Measurements from ENCODE around the gene UBAP2. TPM values are rescaled to one million over a fixed set of nuclear protein-coding genes. Genes with fewer than 3 reads are reported as not detected.
"Not testable (repeated sequence)": the region's sequence is repeated elsewhere in the genome, so short reads cannot be mapped to it uniquely, and the experiment has no call there.

UBAP2 gene
- total and polyA plus RNA-seq, 2 donors (not counting 3 experiments of a cell fraction or from before 2014, with no cell fraction given), result 43.2 to 55.8 TPM

- no TSS peak for BruUV-seq (replicated peaks)
- Histone ChIP-seq H3K4me1 (ENCODE audit: control insufficient read depth, extremely low read depth, insufficient read depth, low read length) (peaks cover 3% of the 10 kb centered on the region), H3K36me3 (ENCODE audit: control insufficient read depth in 2 of 2, extremely low read depth in 1 of 2, insufficient read depth in 2 of 2, low read length in 2 of 2) (peaks cover 0 to 17% of the 10 kb centered on the region in 2 experiments), H2AFZ (ENCODE audit: low read depth, low read length) (no peak overlapping the region), H3K9me1 (replicated peaks; ENCODE audit: control insufficient read depth, extremely low read depth, insufficient read depth, low read length) (no peaks in the 10 kb centered on the region), H3K27me3 (ENCODE audit: control insufficient read depth in 2 of 2, insufficient read depth in 2 of 2, low read length in 2 of 2) (no peaks in the 10 kb centered on the region), H4K20me1 (replicated peaks; ENCODE audit: control insufficient read depth, extremely low read depth, insufficient read depth, low read length) (no peaks in the 10 kb centered on the region), H3K79me2 (ENCODE audit: control insufficient read depth, insufficient read depth, low read length) (no peaks in the 10 kb centered on the region), H3K4me2 (ENCODE audit: insufficient read depth, low read length) (no peak overlapping the region), H3K27ac (ENCODE audit: insufficient read depth, low read depth, low read length) (no peak overlapping the region), H3K9me3 (replicated peaks; ENCODE audit: control insufficient read depth, insufficient read depth, low read length) (no peaks in the 10 kb centered on the region), H3K4me3 (replicated peaks in 1 of 3; ENCODE audit: insufficient read depth in 1 of 3, low read depth in 1 of 3, low read length in 3 of 3) (no peak overlapping the region), H3K9ac (replicated peaks; ENCODE audit: extremely low read depth, insufficient read depth, low read length) (no peak overlapping the region)
- DNase-seq (ENCODE audit: low read depth, low spot score), result no peak
- ChIA-PET CTCF (interaction anchor here (1.5 kb wide), 1 partner anchor 16 kb away, joined by 4 read pairs; no protein-coding TSS in a partner anchor), POLR2A (no interaction called here)
- FAIRE-seq, result no peak
- TF ChIP-seq POLR2A (IDR thresholded peaks at IDR 0.05; ENCODE audit: low read depth, low read length), result no peak
- TF ChIP-seq FOS (IDR thresholded peaks at IDR 0.05; ENCODE audit: borderline replicate concordance, insufficient read depth, low read length), result no peak
- no peak for TF ChIP-seq POLR2AphosphoS5 (IDR thresholded peaks at IDR 0.05; ENCODE audit: insufficient read depth, low read depth, low read length)
- TF ChIP-seq, protein P1, sequence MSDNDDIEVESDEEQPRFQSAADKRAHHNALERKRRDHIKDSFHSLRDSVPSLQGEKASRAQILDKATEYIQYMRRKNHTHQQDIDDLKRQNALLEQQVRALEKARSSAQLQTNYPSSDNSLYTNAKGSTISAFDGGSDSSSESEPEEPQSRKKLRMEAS (IDR thresholded peaks at IDR 0.05; ENCODE audit: insufficient read depth, insufficient read length), result no peak
- TF ChIP-seq MYC (IDR thresholded peaks at IDR 0.05; ENCODE audit: low read depth, low read length), result no peak
- dilution Hi-C loops (cut with MboI; ENCODE audit: extremely low pct_ligation_motif_present, low sequenced_read_pairs), result no loop called here
- intact Hi-C loops (cut with micrococcal nuclease), result no loop called here
These were observed 76.0 kb downstream of the UBAP2 start for GRCh38 chr9:33972698-33973097.

GRCh38 chr9:33964086-33964768 lies 84.5 kb downstream of the UBAP2 start:
- POLR2A ChIA-PET, result interaction anchor here (0.9 kb wide), 1 partner anchor 28 kb away, joined by 6 read pairs; no protein-coding TSS in a partner anchor

DNA sequence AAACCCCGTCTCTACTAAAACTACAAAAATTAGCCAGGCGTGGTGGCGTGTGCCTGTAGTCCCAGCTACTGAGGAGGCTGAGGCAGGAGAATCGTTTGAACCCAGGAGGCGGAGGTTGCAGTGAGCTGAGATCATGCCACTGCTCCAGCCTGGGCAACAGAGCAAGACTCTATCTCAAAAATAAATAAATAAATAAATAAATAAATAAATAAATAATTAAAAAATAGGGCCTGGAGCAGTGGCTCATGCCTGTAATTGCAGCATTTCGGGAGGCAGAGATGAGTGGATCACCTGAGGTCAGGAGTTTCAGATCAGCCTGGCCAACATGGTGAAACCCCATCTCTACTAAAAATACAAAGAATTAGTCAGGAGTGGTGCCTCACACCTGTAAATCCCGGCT lies 86.2 kb downstream of the UBAP2 start:
- H3K9me3 ChIP-seq (replicated peaks; ENCODE audit: control insufficient read depth, insufficient read depth, low read length); H3K4me2 ChIP-seq (ENCODE audit: insufficient read depth, low read length); intact Hi-C loops (cut with micrococcal nuclease); H4K20me1 ChIP-seq (replicated peaks; ENCODE audit: control insufficient read depth, extremely low read depth, insufficient read depth, low read length); H2AFZ ChIP-seq (ENCODE audit: low read depth, low read length); H3K4me1 ChIP-seq (ENCODE audit: control insufficient read depth, extremely low read depth, insufficient read depth, low read length); H3K27ac ChIP-seq (ENCODE audit: insufficient read depth, low read depth, low read length); DNase-seq (ENCODE audit: low read depth, low spot score); H3K4me3 ChIP-seq (replicated peaks in 1 of 3; ENCODE audit: insufficient read depth in 1 of 3, low read depth in 1 of 3, low read length in 3 of 3); H3K9me1 ChIP-seq (replicated peaks; ENCODE audit: control insufficient read depth, extremely low read depth, insufficient read depth, low read length); FAIRE-seq; H3K9ac ChIP-seq (replicated peaks; ENCODE audit: extremely low read depth, insufficient read depth, low read length); CTCF ChIA-PET; H3K79me2 ChIP-seq (ENCODE audit: control insufficient read depth, insufficient read depth, low read length); BruUV-seq (replicated peaks); POLR2A ChIA-PET; H3K27me3 ChIP-seq (ENCODE audit: control insufficient read depth in 2 of 2, insufficient read depth in 2 of 2, low read length in 2 of 2); dilution Hi-C loops (cut with MboI; ENCODE audit: extremely low pct_ligation_motif_present, low sequenced_read_pairs); H3K36me3 ChIP-seq (ENCODE audit: control insufficient read depth in 2 of 2, extremely low read depth in 1 of 2, insufficient read depth in 2 of 2, low read length in 2 of 2): not testable (repeated sequence)

More at GRCh38 chr9:33964086-33964768, 84.5 kb downstream of the UBAP2 start:
- Histone ChIP-seq H3K9ac (replicated peaks; ENCODE audit: extremely low read depth, insufficient read depth, low read length) (no peak overlapping the region), H3K4me3 (replicated peaks in 1 of 3; ENCODE audit: insufficient read depth in 1 of 3, low read depth in 1 of 3, low read length in 3 of 3) (no peak overlapping the region), H3K79me2 (ENCODE audit: control insufficient read depth, insufficient read depth, low read length) (no peaks in the 10 kb centered on the region), H3K4me2 (ENCODE audit: insufficient read depth, low read length) (no peak overlapping the region), H3K27me3 (ENCODE audit: control insufficient read depth in 2 of 2, insufficient read depth in 2 of 2, low read length in 2 of 2) (no peaks in the 10 kb centered on the region), H3K27ac (ENCODE audit: insufficient read depth, low read depth, low read length) (no peak overlapping the region), H3K9me1 (replicated peaks; ENCODE audit: control insufficient read depth, extremely low read depth, insufficient read depth, low read length) (no peaks in the 10 kb centered on the region), H3K4me1 (ENCODE audit: control insufficient read depth, extremely low read depth, insufficient read depth, low read length) (peaks cover 9% of the 10 kb centered on the region), H3K9me3 (replicated peaks; ENCODE audit: control insufficient read depth, insufficient read depth, low read length) (no peaks in the 10 kb centered on the region), H3K36me3 (ENCODE audit: control insufficient read depth in 2 of 2, extremely low read depth in 1 of 2, insufficient read depth in 2 of 2, low read length in 2 of 2) (peaks cover 1 to 2% of the 10 kb centered on the region in 2 experiments), H4K20me1 (replicated peaks; ENCODE audit: control insufficient read depth, extremely low read depth, insufficient read depth, low read length) (no peaks in the 10 kb centered on the region), H2AFZ (ENCODE audit: low read depth, low read length) (no peak overlapping the region)
- TF ChIP-seq FOS (IDR thresholded peaks at IDR 0.05; ENCODE audit: borderline replicate concordance, insufficient read depth, low read length), result no peak
- no peak for TF ChIP-seq EZH2 (IDR thresholded peaks at IDR 0.05; ENCODE audit: borderline replicate concordance, low read depth, low read length, severe bottlenecking)
- intact Hi-C loops (cut with micrococcal nuclease) (no loop called here), dilution Hi-C loops (cut with MboI; ENCODE audit: extremely low pct_ligation_motif_present, low sequenced_read_pairs) (no loop called here)
- DNase-seq (ENCODE audit: low read depth, low spot score) (no peak), FAIRE-seq (no peak)
- BruUV-seq (replicated peaks), result no TSS peak
- CTCF ChIA-PET, result interaction anchor here (1.1 to 1.2 kb wide), 2 partner anchors 12 to 39 kb away, joined by 3 to 6 read pairs; no protein-coding TSS in a partner anchor

Data from endothelial cell of umbilical vein (primary cell).